ENCODE results near the gene C11orf86.
"Not testable (repeated sequence)": the region's sequence is repeated elsewhere in the genome, so short reads cannot be mapped to it uniquely, and the experiment has no call there.

C11orf86 gene

DNA sequence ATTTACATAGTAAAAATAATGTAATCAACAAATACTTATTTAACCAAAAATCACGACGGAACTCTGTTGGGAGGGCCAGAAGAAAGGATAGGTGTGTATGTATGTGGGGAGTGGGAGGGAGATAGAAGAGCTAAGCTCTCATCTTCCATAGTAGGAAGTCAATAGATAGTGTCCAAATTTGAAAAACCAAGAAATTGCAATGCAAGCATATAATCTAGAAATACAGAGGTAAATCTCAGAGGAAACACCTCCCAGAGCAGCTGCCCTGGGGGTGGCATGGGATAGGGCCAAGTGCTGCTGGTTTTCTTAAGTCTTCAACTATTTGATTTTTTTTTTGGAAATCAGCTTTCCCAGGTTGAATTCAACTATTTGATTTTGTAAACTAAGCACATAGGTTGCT lies 16.9 kb downstream of the C11orf86 start:
- H3K4me3 ChIP-seq (ENCODE audit: low read depth, low read length): no peak overlapping the region
- TF ChIP-seq, protein P1, sequence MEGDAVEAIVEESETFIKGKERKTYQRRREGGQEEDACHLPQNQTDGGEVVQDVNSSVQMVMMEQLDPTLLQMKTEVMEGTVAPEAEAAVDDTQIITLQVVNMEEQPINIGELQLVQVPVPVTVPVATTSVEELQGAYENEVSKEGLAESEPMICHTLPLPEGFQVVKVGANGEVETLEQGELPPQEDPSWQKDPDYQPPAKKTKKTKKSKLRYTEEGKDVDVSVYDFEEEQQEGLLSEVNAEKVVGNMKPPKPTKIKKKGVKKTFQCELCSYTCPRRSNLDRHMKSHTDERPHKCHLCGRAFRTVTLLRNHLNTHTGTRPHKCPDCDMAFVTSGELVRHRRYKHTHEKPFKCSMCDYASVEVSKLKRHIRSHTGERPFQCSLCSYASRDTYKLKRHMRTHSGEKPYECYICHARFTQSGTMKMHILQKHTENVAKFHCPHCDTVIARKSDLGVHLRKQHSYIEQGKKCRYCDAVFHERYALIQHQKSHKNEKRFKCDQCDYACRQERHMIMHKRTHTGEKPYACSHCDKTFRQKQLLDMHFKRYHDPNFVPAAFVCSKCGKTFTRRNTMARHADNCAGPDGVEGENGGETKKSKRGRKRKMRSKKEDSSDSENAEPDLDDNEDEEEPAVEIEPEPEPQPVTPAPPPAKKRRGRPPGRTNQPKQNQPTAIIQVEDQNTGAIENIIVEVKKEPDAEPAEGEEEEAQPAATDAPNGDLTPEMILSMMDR (IDR thresholded peaks at IDR 0.05; ENCODE audit: insufficient read depth, low read length, missing control alignments): no peak
- CTCF ChIA-PET: no interaction called here
- DNase-seq (ENCODE audit: low read depth, low spot score): no peak
- POLR2A ChIA-PET: no interaction called here

DNA sequence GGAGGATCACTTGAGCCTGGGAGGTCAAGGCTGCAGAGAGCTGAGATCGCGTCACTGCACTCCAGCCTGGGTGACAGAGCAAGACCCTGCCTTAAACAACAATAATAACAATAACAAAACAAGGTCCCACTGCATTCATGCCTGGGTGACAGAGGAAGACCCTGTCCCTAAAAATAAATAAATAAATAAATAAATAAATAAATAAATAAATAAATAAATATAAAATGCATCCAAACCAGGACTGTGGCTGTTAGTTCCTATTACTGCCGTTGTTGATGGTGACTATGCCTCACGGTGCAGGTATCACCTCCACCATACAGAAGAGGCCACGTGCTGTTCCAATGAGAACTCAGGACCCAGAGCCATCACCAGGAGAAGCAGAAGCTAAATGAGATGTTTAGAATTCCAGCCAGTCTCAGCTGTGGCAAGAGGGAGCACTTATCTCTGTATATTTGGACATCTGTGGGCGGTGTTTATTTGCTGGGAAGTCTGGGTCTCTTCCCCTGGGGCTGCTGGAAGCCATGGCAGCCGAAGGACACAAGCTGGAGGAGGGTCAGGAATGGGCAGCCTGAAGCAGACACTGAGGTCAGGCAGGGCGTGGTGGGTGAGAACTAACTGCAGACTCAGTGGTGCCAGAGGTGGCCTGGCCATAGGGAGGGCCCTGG lies 21.6 kb downstream of the C11orf86 start:
- DNase-seq (ENCODE audit: low read depth, low spot score): peak; percentile 38
- no peak overlapping the region for H3K4me3 ChIP-seq (ENCODE audit: low read depth, low read length)
- CTCF ChIA-PET: interaction anchor here (1.1 to 2.8 kb wide), 6 partner anchors 10 to 61 kb away, joined by 3 to 13 read pairs (median 3); no protein-coding TSS in a partner anchor
- POLR2A ChIA-PET: no interaction called here
- TF ChIP-seq, protein P1 (IDR thresholded peaks at IDR 0.05; ENCODE audit: insufficient read depth, low read length, missing control alignments): no peak

- TF ChIP-seq, protein P1 (IDR thresholded peaks at IDR 0.05; ENCODE audit: insufficient read depth, low read length, missing control alignments): no peak
- ChIA-PET CTCF (no interaction called here), POLR2A (no interaction called here)
- no peak for DNase-seq (ENCODE audit: low read depth, low spot score)
- no peak overlapping the region for H3K4me3 ChIP-seq (ENCODE audit: low read depth, low read length)
Observed at GRCh38 chr11:66999555-66999954, 24.5 kb downstream of the C11orf86 start.

- ChIA-PET POLR2A (no interaction called here), CTCF (no interaction called here)
- no peak overlapping the region for H3K4me3 ChIP-seq (ENCODE audit: low read depth, low read length)
- DNase-seq (ENCODE audit: low read depth, low spot score): no peak
- TF ChIP-seq, protein P1 (IDR thresholded peaks at IDR 0.05; ENCODE audit: insufficient read depth, low read length, missing control alignments): no peak
Observed at GRCh38 chr11:67001332-67001731, 26.2 kb downstream of the C11orf86 start.

DNA sequence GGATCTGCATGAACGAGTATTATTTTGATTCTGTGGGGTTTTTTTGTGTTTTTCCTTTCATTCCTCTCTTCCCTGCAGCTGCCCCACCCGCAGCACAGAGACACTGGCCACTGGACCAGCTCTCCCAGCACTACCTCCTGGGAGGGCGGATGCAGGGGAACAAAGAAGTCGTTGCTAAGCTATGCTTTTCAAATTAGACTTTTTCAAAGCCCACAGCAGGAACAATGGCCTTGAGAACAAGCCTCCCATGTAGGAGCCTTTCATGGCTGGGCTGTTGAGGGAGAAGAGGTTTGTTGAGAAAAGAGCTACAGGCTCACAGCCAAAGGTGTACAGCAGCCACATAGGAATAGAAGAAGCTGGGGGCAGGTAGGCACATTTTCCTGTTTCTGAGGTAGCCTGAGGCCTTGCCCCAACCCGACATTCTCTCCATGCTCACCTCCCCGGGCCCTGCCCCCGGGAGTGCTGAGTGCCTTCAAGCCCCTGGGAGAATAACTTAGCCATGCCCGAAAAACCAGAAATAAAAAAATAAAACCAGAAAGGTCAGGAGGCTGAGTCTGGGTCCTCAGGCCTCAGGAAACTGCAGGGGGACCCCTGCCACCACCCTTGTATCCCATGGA lies 27.3 kb downstream of the C11orf86 start:
- H3K4me3 ChIP-seq (ENCODE audit: low read depth, low read length): no peak overlapping the region
- no peak for DNase-seq (ENCODE audit: low read depth, low spot score)
- ChIA-PET CTCF (no interaction called here), POLR2A (interaction anchor here (0.7 kb wide), 1 partner anchor 11 kb away, joined by 3 read pairs; no protein-coding TSS in a partner anchor)
- TF ChIP-seq, protein P1 (IDR thresholded peaks at IDR 0.05; ENCODE audit: insufficient read depth, low read length, missing control alignments): no peak

- no peak for DNase-seq (ENCODE audit: low read depth, low spot score)
- ChIA-PET POLR2A (interaction anchor here (0.6 kb wide), 1 partner anchor 50 kb away, joined by 3 read pairs; no protein-coding TSS in a partner anchor), CTCF (no interaction called here)
- TF ChIP-seq, protein P1 (IDR thresholded peaks at IDR 0.05; ENCODE audit: insufficient read depth, low read length, missing control alignments): no peak
- no peak overlapping the region for H3K4me3 ChIP-seq (ENCODE audit: low read depth, low read length)
Observed at GRCh38 chr11:67002921-67003411, 27.9 kb downstream of the C11orf86 start.

DNA sequence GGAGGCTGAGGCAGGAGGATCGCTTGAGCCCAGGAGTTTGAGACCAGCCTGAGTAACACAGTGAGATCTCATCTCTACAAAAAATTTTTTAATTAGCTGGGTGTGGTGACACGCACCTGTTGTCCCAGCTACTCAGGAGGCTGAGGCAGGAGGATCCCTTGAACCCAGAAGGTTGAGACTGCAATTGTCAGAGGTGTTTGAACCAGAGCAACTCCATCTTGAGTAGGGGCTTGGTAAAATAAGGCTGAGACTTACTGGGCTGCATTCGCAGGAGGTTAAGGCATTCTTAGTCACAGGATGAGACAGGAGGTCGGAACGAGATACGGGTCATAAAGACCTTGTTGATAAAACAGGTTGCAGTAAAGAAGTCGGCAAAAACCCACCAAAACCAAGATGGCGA lies 30.1 kb downstream of the C11orf86 start:
- H3K4me3 ChIP-seq (ENCODE audit: low read depth, low read length); CTCF ChIA-PET; POLR2A ChIA-PET; DNase-seq (ENCODE audit: low read depth, low spot score): not testable (repeated sequence)

Data from AG04449 (cell line).